Transverse colon (tissue), 3 donors: ENCODE results near the gene PYGO2.

Experiments used
- POLR2A ChIP-seq: fragments of 450-650 bp; IDR thresholded peaks from one replicate; pipeline ENCODE4 v1.6.1; 2016; ENCODE audit warnings: antibody characterized with exemption, mild to moderate bottlenecking, moderate library complexity
- TF ChIP-seq, protein P1 (sequence below), 5 experiments: fragments of 200-600 bp in 3 of 5; fragments of 450-650 bp in 2 of 5; sonication (generic) in 3 of 5; IDR thresholded peaks; 1 replicate in 2 of 5; 2 replicates in 3 of 5; pipeline ENCODE4 v1.5.1; 2016 to 2017; ENCODE audit warnings: antibody characterized with exemption in 5 of 5, inconsistent platforms in 3 of 5, mild to moderate bottlenecking in 2 of 5, moderate library complexity in 1 of 5

DNA sequence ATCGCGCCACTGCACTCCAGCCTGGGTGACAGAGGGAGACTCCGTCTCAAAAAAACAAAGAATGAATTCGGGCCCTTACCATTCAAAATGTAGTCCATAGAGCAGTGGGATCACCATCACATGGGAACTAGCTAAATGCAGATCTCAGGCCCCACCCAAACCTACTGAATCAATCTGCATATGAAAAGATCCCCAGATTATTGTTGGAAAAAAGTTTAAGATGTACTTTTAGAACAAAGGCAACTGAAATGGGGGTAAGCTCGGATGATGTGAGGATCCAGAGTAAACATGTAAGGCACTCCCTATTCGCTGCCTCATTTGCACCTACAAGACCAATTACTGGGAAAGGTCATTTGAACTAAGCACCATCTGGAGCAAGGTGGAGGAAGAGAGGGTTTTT lies 20.8 kb upstream of the PYGO2 start:
- TF ChIP-seq POLR2A, result no peak
- TF ChIP-seq, protein P1, sequence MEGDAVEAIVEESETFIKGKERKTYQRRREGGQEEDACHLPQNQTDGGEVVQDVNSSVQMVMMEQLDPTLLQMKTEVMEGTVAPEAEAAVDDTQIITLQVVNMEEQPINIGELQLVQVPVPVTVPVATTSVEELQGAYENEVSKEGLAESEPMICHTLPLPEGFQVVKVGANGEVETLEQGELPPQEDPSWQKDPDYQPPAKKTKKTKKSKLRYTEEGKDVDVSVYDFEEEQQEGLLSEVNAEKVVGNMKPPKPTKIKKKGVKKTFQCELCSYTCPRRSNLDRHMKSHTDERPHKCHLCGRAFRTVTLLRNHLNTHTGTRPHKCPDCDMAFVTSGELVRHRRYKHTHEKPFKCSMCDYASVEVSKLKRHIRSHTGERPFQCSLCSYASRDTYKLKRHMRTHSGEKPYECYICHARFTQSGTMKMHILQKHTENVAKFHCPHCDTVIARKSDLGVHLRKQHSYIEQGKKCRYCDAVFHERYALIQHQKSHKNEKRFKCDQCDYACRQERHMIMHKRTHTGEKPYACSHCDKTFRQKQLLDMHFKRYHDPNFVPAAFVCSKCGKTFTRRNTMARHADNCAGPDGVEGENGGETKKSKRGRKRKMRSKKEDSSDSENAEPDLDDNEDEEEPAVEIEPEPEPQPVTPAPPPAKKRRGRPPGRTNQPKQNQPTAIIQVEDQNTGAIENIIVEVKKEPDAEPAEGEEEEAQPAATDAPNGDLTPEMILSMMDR (IDR thresholded peaks at IDR 0.05), result no peak
